HG02642 (cell line): ENCODE results near the gene ZBTB7A.

Source experiments
- ATAC-seq: cut with Tn5 transposase; IDR thresholded peaks from one replicate; pipeline ENCODE4 v1.9.1; 2021; ENCODE audit warnings: mild to moderate bottlenecking; ENCODE audit not compliant: unreplicated experiment, poor library complexity

The ZBTB7A gene

GRCh38 chr19:4057931-4058692 lies 8.6 kb downstream of the ZBTB7A start:
- ATAC-seq = no peak

GRCh38 chr19:4055209-4055552 lies 11.5 kb downstream of the ZBTB7A start:
- ATAC-seq = no peak

DNA sequence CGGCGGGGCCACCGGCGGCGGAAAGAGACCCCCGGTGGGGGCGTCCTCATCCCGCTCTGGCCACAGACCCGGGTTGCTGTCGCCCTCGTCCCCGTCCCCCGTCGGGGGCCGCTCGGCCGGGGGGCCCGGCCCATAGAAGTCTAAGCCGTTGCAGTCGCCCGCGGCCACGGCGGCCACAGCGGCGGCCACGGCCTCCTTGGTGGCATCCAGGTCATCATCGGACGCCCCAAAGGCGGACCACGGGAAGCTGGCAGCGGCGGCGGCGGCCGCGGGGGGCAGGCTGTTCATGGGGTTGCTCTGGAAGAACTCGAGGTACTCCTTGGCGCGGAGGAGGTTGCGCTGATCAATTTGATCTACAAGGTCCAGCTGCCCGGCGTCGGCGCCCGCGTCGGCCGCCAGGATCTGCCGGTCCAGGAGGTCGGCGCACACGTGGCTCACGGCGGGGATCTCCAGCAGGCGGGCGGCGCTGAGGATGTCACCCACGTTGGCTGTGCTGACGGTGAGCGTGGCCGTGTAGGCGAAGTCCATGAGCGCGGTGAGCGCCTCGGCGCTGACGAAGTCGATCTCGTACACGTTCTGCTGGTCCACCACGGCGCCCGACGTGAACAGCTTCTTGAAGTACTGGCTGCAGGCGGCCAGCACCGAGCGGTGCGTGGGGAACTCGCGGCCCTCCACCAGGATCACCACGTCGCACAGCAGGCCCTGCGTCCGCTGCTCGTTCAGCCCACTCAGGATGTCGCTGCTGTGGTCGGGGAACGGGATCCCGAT lies 12.1 kb downstream of the ZBTB7A start:
- no peak for ATAC-seq

DNA sequence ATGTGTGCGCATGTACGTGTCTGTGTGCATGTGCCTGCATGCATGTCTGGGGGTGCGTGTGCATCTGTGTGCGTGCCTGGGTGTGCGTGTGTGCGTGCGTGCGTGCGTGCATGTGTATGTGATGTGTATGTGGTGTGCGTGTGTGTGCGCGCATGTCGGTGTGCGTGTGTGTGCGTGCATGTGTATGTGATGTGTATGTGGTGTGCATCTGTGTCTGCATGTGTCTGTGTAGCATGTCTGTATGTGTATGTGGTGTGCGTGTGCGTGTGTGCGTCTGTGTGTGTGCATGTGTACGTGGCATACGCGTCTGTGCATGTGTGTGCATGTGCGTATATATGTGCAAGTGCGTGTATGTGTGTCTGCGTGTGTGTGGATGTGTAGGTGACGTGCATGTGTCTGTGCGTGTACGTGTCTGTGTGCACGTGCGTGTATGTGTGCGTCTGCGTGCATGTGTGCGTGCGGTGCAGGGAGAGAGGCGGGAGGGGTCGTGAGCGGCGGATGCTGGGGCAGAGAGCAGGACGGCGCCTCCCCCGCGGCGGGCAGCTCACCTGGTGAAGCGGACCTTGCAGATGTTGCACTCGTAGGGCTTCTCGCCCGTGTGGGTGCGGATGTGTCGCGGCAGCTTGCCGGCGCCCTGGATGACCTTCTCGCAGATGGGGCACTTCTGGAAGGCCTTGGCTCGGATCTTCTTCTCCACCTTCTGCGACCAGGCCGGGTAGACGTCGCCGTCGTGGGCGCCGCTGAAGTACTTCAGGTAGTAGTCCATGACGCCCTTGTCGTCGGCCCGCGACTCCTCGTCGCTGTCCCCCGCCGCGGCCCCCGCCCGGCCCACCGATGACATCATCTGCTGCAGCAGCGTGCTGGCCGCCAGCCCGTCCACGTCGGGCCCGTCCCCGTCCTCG lies 13.0 kb downstream of the ZBTB7A start:
- ATAC-seq = no peak

GRCh38 chr19:4052993-4053422 lies 13.7 kb downstream of the ZBTB7A start:
- ATAC-seq = no peak

DNA sequence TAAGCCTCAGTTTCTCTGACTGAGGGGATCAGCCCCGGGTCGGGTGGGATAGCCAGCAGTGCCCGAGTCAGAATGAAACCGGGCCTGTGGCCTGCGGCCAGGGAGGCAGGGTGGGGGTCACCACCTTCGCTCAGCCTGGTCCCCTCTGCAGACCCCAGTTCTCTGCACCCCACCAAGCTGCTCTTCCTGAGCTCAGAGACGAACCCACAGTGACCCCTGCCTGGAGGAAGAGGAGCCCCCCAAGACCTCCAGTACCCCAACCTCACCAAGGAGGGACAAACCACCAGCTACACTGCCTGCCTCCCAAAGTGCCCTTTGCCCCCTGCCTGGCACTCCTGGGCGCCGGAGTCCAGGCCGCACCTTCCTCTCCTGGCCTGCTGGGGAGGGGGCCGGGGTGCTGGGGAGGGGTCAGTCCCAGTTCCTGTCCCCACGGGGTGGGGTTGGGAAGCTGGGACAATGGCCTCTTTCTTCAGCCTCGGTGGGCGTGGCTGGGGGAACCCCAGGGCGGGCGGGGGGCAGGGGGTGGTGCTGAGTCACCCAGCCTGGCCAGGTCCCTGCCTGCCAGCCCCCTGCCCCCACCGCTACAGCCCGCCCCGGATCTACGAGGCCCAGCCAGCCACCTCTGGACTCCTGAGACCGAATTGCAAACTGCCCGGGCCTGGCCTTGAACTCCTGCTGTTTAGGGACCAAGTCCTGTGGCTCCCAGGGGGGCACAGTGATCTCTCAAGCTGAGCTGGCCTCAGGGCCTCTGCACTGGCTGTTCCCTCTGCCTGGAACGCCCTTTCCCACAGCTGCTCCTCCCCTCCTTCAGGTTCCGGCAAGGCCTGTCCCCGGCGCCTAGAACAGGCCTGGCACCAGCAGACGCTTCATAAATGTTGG lies 14.3 kb downstream of the ZBTB7A start:
- no peak for ATAC-seq

DNA sequence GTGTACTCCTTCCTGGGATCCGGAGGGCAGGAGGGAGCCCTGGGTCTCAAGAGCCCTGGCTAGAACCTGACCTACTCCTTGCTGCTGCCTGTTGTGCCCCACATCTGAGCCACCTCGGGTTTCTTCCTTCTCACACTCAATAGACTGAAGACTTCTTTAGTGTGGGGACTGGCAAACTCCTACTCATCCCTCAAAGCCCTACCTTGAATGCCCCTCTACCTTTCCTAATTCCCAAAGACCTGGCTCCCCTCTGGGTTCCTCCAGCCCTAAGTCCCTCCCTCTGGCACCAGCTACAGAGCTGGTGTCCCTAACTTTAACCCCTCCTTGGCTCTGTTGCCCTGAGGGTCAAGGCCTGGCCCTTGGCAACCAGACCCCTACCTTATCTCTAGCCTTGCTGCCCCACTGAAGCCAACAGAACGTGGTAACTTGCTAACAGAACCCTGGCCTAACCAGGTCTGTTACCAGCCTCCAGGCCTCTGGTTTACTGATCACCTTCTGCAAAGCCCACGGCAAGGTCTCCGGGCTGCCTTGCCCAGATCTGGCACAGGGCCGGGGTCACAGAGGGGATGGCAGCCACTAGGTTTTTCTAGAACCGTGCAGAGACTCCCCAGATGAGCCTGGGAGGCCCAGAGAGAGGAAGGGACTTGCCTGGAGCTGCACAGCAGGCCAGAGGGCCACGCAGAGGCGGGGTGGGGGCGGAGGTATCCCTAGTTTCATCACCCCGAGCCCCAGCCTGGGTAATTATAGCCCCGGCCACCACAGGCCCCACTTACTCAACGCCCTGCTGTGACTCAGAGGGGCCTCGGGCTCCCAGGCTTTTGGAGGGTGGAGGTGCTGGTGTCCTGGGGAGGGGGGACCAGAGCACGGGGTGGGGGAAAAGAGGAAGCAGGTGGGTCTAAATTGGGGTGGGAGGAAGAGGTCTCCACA lies 15.3 kb downstream of the ZBTB7A start:
- no peak for ATAC-seq

- ATAC-seq = no peak
Observed at GRCh38 chr19:4049432-4049831, 17.3 kb downstream of the ZBTB7A start.

DNA sequence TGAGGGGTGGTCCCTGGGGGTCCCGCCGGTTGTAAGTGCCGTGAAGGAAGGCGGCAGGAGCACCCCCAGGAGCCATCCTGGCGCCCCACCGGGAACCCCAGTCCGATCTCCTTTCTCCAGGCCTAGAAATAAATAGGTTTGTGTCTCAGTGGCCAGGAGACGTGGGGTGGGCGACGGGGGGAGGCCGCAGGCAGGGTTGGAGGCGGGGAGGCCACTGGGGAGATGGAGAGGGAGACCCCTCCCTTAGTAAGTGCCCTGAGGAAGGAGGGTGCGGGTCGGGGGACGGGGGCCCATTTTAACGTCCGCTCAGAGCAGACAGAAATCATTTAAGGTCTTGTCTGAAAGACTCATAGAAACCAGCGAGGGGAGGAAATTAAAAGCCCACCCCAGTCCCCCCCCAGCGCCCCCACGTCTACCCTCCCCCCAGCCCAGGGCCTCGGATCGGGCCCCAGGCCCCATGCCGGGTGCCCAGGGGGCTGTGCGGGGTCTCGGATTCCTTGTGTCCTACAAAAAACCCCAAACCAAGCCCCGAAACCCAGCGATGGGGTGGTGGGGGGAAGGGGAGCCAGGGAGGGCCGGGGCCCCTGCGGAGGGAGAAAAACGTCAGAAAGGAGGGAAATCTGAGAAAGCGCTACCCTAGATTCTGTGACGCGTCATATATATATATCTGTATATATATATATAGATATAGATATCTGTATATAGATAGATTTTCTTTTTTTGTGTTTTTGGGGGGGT lies 19.6 kb downstream of the ZBTB7A start:
- ATAC-seq = no peak

- no peak for ATAC-seq
Observed at GRCh38 chr19:4046362-4046691, 20.4 kb downstream of the ZBTB7A start.

DNA sequence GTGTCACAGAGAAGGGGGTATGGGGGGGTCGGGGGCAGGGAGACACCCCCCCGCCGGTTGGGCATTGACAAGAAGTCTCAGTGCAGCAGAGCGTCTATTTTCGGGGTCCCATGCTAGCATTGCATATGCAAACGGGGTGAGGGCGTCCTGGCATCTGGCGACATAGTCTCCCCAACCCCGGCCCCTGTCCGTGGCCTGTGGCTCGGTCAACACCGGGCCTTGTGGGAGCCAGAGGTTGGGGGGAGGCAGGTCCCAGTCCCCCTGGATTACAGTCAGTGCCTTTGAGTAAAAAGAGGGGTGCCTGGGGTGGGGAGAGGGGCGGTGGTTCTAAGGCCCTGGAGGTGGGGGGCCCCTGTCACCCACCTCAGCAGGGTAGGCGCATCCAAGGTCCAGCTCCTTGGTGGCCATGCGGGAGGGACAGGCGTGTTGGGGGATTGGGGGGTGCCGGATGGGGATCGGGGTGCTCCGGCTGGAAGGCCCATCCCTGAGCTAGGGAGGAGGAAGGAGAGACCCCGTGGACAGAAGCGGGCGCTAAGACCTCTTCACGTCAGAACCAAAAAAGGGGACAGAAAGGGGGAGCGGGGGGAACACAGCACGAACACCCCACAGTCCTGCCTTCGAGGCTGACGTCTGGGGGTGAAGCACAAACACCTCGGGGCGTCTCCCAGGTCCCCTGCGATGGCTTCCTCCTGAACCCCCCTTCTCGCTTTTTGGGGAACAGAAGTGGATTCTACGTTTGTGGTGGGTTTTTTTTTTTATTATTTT lies 20.9 kb downstream of the ZBTB7A start:
- no peak for ATAC-seq

DNA sequence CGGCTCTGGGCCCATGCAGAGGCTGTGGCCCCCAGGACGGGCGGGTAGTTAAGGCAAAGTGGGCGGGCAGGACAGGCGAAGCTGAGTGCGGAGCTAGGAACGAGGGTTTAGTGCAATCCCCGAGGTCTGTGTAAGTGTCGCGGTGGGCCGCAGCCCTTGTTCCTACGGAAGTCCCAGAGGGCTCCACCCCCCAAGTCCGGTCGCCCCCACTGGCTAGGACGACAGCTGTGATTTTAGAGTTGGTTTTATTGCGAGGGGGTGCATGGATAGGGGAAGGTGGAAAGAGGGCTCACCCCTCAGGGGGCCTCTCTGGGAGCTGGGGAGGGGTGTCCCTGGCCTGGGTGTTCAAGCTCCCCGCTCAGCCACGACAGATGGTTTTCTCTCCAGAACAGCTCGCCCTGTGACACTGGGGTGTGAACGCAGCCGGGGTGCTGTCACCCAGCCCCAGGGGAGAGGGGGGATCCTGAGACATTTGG lies 21.7 kb downstream of the ZBTB7A start:
- ATAC-seq = no peak

GRCh38 chr19:4043966-4044715 lies 22.6 kb downstream of the ZBTB7A start:
- no peak for ATAC-seq

GRCh38 chr19:4043401-4043800 lies 23.3 kb downstream of the ZBTB7A start:
- no peak for ATAC-seq

- no peak for ATAC-seq
Observed at GRCh38 chr19:4042731-4043082, 24.0 kb downstream of the ZBTB7A start.

DNA sequence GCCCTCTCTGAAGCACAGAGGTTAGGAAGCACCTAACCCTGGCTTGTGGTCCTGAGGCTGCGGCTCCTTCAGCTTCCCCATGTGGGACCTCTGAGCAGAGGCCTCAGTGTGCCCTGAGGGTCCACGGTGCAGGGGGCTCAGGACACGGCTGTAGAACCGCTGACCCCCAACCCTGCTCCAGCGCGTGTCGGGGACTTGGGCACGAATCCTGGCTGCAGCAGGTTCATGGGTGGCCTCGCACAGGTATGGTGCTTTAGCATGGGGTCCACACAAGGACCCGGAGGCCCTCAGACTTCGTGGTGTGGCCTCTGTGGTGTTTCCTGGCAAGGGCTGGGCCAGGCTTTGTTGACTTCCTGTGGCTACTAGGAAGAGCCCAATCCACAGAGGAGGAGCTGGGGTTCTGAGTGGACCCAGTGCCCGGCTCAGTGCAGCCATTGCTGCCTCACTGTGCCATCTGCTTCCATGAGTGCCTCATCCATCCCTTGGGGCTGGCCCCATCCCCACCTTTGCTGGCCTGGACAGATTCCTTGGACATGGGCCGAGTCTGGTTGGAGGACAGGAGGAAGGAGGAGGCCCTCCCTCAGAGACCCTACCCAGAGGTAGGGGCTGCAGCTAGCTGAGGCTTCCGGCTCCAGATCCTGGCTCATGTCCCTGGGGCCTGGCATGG lies 24.5 kb downstream of the ZBTB7A start:
- ATAC-seq = no peak
